Posterior cingulate gyrus (tissue), 11 donors: ENCODE data around the gene TGFBR1.
"Not testable (repeated sequence)": the region's sequence is repeated elsewhere in the genome, so short reads cannot be mapped to it uniquely, and the experiment has no call there.

Experiments
- DNase-seq, 10 donors: peaks; one replicate each; pipeline versions ENCODE4 v3.0.0 to v3.0.0-alpha.2; 2020 to 2021; ENCODE audit warnings: mixed read lengths in 3 of 10
- intact Hi-C: fragments of 100-400 bp; cut with DNase I; formaldehyde crosslinking; loops from one replicate; pipeline ENCODE4 v1.15.1; 2023

Gene TGFBR1

GRCh38 chr9:99075246-99075912 is 29.5 kb upstream of the TGFBR1 start:
- DNase-seq, result no peak
- intact Hi-C loops, result no loop called here

DNA sequence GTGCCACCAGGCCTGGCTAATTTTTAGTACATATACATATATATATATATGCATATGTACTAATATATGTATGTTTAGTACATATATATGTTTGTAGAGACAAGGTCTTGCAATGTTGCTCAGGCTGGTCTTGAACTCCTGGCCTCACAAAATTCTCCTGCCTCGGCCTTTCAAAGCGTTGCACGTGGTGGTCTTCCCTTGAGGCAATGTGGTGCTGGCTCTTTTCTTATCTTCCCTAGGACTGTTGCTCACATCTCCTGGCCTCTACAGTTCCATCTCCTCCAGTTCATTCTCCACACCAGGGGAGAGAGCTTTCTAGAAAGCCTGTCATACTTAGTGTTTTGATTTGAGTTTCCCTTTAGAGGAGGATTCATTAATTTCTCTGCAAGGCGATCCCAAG is 28.9 kb upstream of the TGFBR1 start:
- intact Hi-C loops, result no loop called here
- no peak for DNase-seq

DNA sequence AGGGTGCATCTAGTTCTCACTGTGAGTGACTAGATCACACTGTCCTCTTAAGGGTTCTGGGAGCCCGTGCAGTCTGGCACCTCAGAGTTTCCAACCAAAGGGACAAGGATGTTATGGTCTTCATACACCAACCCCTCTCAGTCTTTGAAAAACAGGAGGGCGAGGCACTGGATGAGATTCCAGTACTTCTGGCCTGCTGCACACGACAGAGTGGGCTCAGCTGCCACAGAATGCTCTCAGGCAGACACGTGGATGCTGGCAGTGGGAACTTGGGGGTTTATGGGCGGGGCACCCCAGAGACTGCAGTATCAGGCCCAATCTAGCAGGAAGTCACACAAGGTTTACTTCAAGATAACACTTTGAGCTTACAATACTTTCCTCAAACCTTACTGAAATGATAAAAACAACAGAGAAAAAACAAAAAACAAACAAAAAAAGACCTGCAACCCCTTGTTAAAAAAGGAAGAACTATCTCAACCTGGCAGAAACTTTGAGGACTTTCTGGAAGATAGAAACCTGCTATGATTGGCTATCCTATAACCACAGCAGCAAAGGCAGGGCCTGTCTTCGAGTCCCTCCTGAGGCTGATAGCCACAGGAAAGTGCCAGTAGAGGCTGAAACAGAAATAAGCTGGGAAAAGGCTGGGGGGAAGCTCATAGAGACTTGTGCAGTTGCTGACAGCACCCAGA is 28.3 kb upstream of the TGFBR1 start:
- no peak for DNase-seq
- intact Hi-C loops, result no loop called here

- no peak for DNase-seq
- intact Hi-C loops, result no loop called here
These were observed 26.2 kb upstream of the TGFBR1 start for GRCh38 chr9:99078717-99079116.

GRCh38 chr9:99079542-99079941 is 25.4 kb upstream of the TGFBR1 start:
- intact Hi-C loops, result no loop called here
- DNase-seq, result no peak

DNA sequence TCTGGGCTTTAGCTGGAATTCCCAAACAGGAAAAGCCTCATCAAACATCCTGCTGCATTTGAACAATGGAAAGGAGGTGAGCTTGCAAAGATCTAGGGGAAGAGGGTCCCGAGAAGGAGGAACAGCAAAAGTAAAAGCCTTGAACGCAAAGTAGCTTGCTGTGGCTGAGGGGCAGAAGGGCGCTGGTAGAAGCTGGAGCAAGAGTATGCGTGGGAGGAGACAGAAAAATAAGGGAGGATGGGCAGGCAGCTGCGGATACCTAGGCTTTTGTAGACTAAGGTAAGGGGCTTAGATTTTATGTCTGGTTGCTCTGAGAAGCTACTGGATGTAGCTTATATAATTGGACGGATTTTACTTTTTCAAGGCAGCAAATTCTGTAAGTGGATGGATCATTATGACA is 21.9 kb upstream of the TGFBR1 start:
- intact Hi-C loops, result no loop called here
- no peak for DNase-seq

- no peak for DNase-seq
- intact Hi-C loops, result no loop called here
These were observed 18.7 kb upstream of the TGFBR1 start for GRCh38 chr9:99085949-99086948.

GRCh38 chr9:99087462-99087861 is 17.5 kb upstream of the TGFBR1 start:
- DNase-seq, result no peak
- intact Hi-C loops, result no loop called here

- DNase-seq, result no peak
- intact Hi-C loops, result no loop called here
These were observed 14.4 kb upstream of the TGFBR1 start for GRCh38 chr9:99090336-99091130.

DNA sequence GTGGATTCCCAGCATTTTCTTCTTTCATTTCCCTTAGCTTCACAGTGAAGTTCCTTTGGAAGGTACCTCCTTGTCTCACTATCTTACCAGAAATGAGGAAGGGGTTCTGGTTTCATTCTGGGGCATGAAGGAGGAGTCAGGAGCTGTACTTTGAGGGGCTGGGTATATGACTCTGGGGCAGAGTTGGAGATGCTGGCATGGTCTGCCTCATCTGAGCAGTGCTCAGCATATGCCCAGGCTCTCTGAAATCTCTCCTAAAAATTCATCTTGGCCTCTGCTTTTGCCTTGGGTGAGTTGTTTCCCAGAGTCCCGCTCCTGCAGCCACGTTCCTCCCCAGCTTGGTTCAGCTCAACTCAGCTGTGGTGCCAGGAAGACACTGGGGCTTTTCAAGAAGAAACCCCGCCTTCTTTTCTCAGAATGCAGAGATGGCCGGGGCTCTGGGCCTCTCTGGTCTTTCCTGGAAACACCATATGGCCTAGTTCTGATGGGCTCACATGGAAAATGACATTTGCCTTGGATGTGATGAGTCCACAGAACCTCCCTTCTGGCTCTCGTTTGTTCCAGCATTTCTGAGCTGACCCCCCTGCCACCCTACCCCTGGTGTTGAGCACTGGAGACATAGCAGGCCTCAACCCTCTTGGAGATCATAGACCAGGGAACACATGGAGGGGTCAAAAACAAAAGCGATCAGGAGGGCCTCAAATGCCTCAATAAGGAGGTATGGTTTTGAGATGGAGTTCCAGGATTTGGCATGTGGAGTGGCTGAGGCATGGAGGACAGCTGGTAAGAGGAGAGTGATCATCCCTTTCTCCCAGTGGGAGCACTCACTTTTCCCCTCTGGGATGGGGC is 12.0 kb upstream of the TGFBR1 start:
- DNase-seq, result no peak
- intact Hi-C loops, result no loop called here

DNA sequence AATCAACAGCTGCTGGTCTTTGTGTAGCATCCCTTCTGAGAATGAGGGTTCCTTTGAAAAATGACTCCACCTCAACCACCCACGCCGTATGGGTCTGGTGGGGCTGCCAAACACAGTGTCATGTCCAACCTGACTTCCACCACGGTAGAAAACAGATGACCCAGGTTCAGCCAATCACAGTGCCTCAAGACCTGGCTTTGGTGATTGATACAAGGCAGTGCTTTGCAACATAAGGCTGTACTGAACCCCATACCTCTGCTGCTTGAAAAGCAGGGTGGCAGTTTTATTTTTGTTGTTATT is 11.5 kb upstream of the TGFBR1 start:
- no peak for DNase-seq
- intact Hi-C loops, result no loop called here

- intact Hi-C loops, result no loop called here
- DNase-seq, result no peak
These were observed 9.3 kb upstream of the TGFBR1 start for GRCh38 chr9:99095565-99095964.

DNA sequence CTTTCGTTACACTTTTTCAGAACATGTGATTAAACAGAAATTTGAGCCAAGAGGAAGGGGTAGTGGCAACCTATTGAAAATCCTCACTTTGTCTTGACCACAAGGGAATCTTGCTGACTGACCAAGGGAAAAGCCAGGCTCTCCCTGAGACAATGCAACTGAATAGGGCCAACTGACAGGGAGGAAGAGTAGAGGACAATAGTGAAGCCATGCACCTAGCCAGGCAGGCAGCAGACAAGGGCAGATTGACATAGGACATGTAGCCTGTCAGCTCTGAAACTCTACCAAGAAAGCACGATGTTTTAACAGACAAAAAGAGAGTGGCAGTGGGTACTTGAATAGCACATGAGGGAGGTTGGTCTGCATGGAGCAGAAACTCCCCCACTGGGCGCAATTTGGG is 8.5 kb upstream of the TGFBR1 start:
- intact Hi-C loops, result no loop called here
- no peak for DNase-seq

DNA sequence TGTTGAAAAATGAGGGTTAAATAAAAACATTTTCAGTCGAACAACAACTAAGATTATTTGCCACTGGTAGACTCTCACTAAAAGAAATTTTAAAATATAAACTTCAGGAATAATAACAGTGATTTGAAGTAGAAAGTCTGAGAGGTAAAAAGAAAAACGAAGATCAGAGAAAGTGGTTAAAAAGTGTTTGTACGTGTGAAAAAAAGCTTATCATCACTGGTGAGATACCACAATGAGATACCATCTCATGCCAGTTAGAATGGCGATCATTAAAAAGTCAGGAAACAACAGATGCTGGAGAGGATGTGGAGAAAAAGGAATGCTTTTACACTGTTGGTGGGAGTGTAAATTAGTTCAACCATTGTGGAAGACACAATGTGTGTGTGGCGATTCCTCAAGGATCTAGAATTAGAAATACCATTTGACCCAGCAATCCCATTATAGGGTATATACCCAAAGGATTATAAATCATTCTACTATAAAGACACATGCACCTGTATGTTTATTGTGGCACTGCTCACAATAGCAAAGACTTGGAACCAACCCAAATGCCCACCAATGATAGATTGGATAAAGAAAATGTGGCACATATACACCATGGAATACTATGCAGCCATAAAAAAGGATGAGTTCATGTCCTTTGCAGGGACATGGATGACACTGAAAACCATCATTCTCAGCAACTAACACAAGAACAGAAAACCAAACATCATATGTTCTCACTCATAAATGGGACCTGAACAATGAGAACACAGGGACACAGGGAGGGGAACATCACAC is 4.9 kb upstream of the TGFBR1 start:
- DNase-seq, intact Hi-C loops: not testable (repeated sequence)

- DNase-seq, result no peak
- intact Hi-C loops, result no loop called here
These were observed 3.6 kb upstream of the TGFBR1 start for GRCh38 chr9:99101271-99101670.

- no peak for DNase-seq
These were observed 3.1 kb upstream of the TGFBR1 start for GRCh38 chr9:99101812-99102211.

GRCh38 chr9:99103054-99103895 is 1.6 kb upstream of the TGFBR1 start:
- peak in 2 of 10 donors; percentile 4 to 61 for DNase-seq

More at GRCh38 chr9:99101812-99102211, 3.1 kb upstream of the TGFBR1 start:
- intact Hi-C loops, result no loop called here

GRCh38 chr9:99103901-99104458 is 933 bp upstream of the TGFBR1 start:
- DNase-seq, result peak in 4 of 10 donors; percentile 6 to 78 (median 38)
- intact Hi-C loops, result no loop called here

More at GRCh38 chr9:99103054-99103895, 1.6 kb upstream of the TGFBR1 start:
- intact Hi-C loops, result no loop called here
